ENCODE results near the gene MITF. TPM values are rescaled to one million over a fixed set of nuclear protein-coding genes. Genes with fewer than 3 reads are reported as not detected.

Gene MITF
- total RNA-seq, 1 donor from 2014 or later = 2.0 TPM

- Mint-ChIP-seq H3K4me3 (no peak overlapping the region), H3K27ac (ENCODE audit: unreplicated experiment) (no peak overlapping the region), H3K9me3 (no peaks in the 10 kb centered on the region)
Observed at GRCh38 chr3:69815970-69816369, 76.7 kb downstream of the MITF start.

GRCh38 chr3:69817988-69818387, 78.7 kb downstream of the MITF start:
- no peak for TF ChIP-seq CTCF (conservative IDR thresholded peaks at IDR 0.05)
- no peaks in the 10 kb centered on the region for H3K9me3 Mint-ChIP-seq
- H3K36me3 Mint-ChIP-seq (ENCODE audit: low read depth) = no peaks in the 10 kb centered on the region
- DNase-seq (ENCODE audit: low read depth, low spot score) = no peak
- H3K4me1 Mint-ChIP-seq = peaks cover 44% of the 10 kb centered on the region
- no peak overlapping the region for H3K4me3 Mint-ChIP-seq
- no peak overlapping the region for H3K27ac Mint-ChIP-seq (ENCODE audit: unreplicated experiment)
- H3K27me3 Mint-ChIP-seq (ENCODE audit: low read depth) = no peaks in the 10 kb centered on the region

More at GRCh38 chr3:69815970-69816369, 76.7 kb downstream of the MITF start:
- H3K36me3 Mint-ChIP-seq (ENCODE audit: low read depth) = no peaks in the 10 kb centered on the region
- no peak for TF ChIP-seq CTCF (conservative IDR thresholded peaks at IDR 0.05)
- DNase-seq (ENCODE audit: low read depth, low spot score) = no peak
- H3K27me3 Mint-ChIP-seq (ENCODE audit: low read depth) = no peaks in the 10 kb centered on the region
- peaks cover 30% of the 10 kb centered on the region for H3K4me1 Mint-ChIP-seq

GRCh38 chr3:69819282-69819681, 80.0 kb downstream of the MITF start:
- Mint-ChIP-seq H3K4me3 (no peak overlapping the region), H3K9me3 (no peaks in the 10 kb centered on the region), H3K4me1 (peaks cover 46% of the 10 kb centered on the region), H3K36me3 (ENCODE audit: low read depth) (no peaks in the 10 kb centered on the region), H3K27ac (ENCODE audit: unreplicated experiment) (peak overlapping the region; percentile 27), H3K27me3 (ENCODE audit: low read depth) (no peaks in the 10 kb centered on the region)
- no peak for TF ChIP-seq CTCF (conservative IDR thresholded peaks at IDR 0.05)
- no peak for DNase-seq (ENCODE audit: low read depth, low spot score)

GRCh38 chr3:69821133-69821532, 81.9 kb downstream of the MITF start:
- no peak for TF ChIP-seq CTCF (conservative IDR thresholded peaks at IDR 0.05)
- Mint-ChIP-seq H3K27ac (ENCODE audit: unreplicated experiment) (peak overlapping the region; percentile 73), H3K27me3 (ENCODE audit: low read depth) (no peaks in the 10 kb centered on the region), H3K36me3 (ENCODE audit: low read depth) (no peaks in the 10 kb centered on the region), H3K4me3 (no peak overlapping the region), H3K9me3 (no peaks in the 10 kb centered on the region), H3K4me1 (peaks cover 41% of the 10 kb centered on the region)
- DNase-seq (ENCODE audit: low read depth, low spot score) = no peak

- Mint-ChIP-seq H3K36me3 (ENCODE audit: low read depth) (no peaks in the 10 kb centered on the region), H3K27me3 (ENCODE audit: low read depth) (no peaks in the 10 kb centered on the region), H3K9me3 (no peaks in the 10 kb centered on the region), H3K4me3 (no peak overlapping the region), H3K27ac (ENCODE audit: unreplicated experiment) (no peak overlapping the region), H3K4me1 (peaks cover 37% of the 10 kb centered on the region)
- DNase-seq (ENCODE audit: low read depth, low spot score) = no peak
- no peak for TF ChIP-seq CTCF (conservative IDR thresholded peaks at IDR 0.05)
Observed at GRCh38 chr3:69823743-69824142, 84.5 kb downstream of the MITF start.

- Mint-ChIP-seq H3K9me3 (no peaks in the 10 kb centered on the region), H3K27me3 (ENCODE audit: low read depth) (no peaks in the 10 kb centered on the region), H3K36me3 (ENCODE audit: low read depth) (no peaks in the 10 kb centered on the region), H3K4me3 (no peak overlapping the region), H3K4me1 (peaks cover 26% of the 10 kb centered on the region), H3K27ac (ENCODE audit: unreplicated experiment) (no peak overlapping the region)
- TF ChIP-seq CTCF (conservative IDR thresholded peaks at IDR 0.05) = no peak
- no peak for DNase-seq (ENCODE audit: low read depth, low spot score)
Observed at GRCh38 chr3:69825446-69825845, 86.2 kb downstream of the MITF start.
